Activated T-cell treated with anti-CD3 and anti-CD28 coated beads, Interleukin-2, amount 50 U/mL, for 48 hours (primary cell): ENCODE data around the gene COL18A1.
"Not testable (repeated sequence)": the region's sequence is repeated elsewhere in the genome, so short reads cannot be mapped to it uniquely, and the experiment has no call there.

Source experiments
- DNase-seq, 2 experiments: peaks; one replicate each; pipeline ENCODE4 v3.0.0-alpha.2; 2020

Gene COL18A1

DNA sequence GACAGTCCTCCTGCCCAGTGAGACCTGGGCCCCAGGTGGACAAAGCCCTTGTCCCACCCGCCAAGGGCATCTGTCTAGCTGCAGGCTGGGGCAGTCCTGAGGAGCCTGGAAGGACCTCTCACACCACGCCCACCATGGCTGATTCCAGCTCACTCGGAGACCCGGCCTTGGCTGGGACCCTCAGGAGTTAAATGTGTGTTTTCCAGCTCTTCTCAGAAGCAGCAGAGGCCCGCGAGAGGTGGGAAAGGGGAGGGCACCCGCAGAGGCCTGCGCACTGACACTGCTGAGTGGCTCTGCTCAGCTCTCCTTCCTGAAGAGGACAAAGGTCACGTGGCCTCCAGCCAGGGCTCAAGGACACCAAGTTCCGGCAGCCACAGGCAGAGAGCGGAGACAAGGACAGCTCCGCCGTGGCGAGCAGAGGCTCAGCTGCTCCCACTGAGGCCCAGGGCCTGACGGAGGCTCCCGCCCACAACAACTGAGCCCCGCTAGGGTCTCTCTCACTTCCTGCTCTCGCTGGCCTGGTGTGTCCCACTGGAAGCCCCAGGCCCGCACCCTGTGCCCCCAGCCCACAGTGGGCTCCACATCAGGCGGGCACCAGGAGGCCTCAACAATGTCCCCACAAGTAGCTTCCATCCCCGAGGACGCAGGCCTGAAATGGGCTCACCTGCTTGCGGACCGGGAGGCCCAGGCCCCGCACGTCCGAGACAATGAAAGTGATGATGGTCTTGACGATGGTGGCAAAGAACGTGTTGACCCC is 120.4 kb downstream of the COL18A1 start:
- no peak for DNase-seq

DNA sequence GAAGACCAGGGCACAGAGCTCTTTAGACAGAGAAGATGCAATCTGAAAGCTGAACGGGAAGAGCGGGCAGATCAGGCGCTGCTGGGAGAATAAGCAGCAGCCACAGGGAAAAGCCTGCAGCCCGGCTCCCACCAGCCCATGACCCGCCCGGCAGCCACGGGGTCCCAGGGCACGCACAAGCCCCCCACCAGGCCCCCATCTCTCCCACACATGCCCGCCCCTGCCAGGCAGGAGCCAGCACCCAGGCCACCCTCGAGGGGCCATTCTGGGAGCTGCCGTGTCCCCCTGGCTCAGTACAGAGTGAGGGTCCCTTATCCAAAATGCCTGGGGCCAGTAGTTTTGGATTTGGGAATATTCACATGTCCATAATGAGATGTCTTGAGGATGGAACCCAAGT is 120.9 kb downstream of the COL18A1 start:
- no peak for DNase-seq

DNA sequence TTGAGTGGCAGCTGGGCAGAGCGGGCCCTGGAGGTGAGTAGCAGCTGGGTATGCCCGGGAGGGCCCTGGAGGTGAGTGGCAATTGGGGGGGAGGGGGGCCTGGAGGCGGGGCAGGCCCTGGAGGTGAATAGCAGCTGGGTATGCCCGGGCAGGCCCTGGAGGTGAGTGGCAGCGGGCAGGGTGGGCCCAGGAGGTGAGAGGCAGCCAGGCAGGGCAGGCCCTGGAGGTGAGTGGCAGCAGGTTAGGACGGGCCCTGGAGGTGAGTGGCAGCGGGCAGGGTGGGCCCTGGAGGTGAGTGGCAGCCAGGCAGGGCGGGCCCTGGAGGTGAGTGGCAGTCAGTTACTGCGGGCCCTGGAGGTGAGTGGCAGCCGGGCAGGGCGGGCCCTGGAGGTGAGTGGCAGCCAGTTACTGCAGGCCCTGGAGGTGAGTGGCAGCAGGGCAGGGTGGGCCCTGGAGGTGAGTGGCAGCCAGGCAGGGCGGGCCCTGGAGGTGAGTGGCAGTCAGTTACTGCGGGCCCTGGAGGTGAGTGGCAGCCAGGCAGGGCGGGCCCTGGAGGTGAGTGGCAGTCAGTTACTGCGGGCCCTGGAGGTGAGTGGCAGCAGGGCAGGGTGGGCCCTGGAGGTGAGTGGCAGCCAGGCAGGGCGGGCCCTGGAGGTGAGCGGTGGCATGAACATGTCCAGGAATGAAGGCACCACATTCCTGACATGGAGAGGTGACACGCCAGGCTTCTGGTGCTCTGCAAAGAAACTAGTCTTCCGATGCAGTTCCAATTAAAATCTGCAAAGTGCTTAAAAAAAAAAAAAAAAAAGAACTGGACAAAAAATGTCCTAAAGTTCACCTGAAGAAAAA is 122.4 kb downstream of the COL18A1 start:
- DNase-seq: not testable (repeated sequence)

DNA sequence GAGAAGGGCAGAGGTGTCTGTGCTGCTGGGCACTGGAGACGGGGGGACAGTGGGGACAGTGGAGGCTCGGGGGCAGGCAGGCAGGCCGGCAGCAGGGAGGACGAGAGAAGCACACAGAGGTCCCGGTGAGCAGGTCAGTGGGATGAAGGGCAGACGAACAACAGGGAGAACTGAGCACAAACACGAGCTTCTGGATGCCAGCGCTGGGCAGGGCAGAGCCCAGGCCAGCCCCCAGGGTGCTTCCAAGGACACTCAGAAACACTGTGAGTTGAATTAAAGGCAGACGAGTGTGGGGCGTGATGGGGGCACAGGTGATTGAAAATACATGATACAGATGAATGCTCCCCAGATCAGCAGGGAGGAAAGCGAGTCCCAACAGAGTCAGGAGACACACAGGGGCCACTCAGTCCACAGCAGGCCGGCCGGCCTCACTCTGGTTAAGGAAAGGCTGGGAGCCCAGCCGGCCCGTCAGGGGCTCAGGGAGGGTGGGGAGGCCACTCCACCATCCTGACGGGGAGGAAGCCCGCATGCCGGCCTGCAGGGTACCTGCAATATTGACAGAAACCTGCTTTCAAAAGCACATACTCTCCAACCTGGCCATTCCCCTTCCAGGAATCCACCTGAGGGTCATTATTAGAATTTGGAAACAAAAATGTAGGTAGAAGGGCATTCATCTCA is 123.2 kb downstream of the COL18A1 start:
- no peak for DNase-seq

DNA sequence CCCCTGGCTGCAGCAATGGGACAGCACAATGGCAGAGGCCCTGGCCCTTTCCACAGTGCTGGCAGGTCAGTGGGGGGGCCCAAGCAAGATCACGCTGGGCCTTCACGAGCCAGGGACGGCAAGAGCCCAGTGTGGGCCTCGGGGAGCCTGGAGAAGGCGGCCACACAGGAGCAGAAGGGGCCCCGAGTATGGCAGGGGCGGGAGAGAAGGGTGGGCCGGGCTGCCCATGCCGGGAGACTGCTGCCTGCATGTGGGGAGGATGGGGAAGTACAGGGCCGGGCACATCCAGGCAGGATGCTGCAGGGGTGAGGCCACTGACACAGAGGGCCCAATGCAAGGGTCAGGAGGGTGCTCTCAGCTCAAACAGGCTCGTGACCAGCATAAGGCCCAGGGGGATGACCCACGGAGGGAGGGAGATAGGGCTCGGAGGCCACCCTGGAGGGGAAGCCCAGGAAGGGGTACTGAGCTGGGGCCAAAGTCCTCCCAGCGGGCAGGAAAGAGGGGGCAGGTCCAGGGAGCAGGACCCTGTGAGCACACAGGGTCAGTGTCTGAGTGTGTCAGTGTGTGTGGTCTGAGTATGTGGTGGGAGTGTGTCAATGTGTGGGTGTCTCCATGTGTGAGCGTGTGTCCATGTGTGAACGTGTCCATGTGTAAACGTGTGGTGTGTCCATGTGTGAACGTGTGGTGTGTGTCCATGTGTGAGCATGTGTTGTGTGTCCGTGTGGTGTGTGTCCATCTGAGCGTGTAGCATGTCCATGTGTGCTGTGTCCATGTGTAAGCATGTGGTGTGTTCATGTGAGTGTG is 124.2 kb downstream of the COL18A1 start:
- DNase-seq: no peak

DNA sequence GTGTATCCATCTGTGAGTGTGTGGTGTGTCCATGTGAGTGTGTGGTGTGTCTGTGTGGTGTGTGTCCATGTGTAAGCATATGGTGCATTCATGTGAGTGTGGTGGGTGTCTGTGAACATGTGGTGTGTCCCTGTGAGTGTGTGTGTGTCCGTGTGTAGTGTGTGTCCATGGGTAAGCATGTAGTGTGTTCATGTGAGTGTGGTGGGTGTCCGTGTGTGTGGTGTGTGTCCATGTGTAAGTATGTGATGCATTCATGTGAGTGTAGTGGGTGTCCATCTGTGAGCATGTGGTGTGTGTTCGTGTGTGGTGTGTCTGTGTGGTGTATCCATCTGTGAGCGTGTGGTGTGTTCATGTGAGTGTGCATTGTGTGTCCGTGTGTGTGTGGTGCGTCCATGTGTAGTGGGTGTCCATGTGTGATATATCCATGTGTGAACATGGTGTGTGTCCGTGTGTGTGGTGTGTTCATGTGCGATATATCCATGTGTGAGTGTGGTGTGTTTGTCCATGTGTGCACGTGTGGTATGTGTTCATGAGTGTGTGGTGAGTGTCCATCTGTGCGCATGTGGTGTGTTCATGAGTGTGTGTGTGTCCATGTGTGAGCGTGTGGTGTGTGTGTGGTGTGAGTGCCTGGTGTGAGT is 124.9 kb downstream of the COL18A1 start:
- DNase-seq: no peak

DNA sequence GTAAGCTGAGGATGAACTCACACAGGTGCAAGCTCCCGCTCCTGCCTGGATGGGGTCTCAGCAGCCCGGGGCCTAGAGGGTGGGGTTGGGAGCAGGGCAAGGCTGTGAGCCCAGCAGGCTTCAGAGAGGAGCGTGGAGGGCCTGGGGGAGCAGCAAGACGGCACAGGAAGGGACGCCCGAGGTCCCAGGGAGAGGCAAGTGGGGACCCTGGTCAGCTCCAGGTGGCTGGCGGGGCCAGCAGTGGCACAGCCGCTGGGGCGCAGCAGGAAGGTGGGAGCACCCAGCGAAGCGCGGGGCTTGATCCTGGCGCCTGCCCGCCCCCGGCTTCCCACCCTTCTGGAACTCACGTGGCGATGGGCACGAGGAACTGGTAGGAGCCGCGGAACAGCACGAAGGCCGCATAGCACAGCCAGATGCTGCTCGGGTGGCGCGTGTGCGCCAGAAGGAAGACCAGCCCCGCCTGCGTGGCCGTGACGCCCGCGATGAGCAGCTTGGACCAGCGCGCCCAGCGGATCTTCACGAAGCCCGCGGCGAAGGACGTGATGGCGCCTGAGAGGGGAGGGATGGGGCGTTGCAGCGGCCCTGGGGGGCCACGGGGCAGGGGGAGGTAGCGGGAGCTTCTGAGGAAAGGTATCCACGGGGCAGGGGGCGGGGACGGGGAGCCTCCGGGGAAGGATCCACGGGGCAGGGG is 125.6 kb downstream of the COL18A1 start:
- no peak for DNase-seq

DNA sequence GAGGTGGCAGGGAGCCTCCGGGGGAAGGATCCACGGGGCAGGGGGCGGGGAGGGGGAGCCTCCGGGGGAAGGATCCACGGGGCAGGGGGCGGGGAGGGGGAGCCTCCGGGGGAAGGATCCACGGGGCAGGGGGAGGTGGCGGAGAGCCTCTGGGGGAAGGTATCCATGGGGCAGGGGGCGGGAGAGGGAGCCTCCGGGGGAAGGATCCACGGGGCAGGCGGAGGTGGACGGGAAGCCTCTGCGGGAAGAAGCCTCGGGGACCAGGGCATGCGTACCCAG is 126.1 kb downstream of the COL18A1 start:
- not testable (repeated sequence) for DNase-seq

DNA sequence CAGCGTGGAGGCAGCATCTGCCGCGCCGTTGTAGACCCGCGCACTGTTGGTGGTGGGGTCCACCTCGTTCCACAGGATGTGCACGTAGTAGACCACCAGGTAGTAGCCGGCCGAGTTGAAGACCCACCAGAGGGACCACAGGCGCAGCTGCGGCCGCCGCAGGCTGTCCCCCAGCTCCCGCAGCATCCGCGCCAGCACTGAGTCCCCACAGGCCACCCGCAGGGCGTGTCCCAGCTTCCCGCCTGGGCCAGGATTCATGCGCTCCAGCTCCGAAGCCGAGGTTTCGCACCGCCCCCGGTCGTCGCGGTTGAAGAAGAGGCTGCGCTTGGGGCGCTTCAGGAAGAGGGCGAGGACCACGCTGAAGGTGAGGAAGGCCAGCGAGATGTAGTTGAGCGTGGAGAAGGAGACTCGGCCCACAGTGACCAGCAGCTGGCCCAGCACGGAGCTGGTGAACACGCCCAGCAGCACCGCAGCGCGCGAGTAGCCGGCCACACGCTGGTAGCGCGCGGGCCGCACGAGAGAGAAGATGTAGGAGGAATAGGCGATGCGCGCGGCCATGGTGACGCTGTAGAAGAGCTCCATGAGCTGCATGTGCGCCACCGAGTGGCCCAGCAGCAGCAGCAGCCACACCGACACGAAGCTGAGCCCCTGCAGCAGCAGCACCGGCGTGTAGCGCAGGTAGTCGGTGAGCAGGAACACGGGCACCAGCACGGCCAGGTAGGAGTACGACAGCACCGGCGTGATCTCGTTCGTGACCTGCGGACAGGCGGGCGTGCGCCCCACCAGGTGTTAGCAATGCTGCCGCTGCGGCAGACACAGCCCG is 126.6 kb downstream of the COL18A1 start:
- no peak for DNase-seq

DNA sequence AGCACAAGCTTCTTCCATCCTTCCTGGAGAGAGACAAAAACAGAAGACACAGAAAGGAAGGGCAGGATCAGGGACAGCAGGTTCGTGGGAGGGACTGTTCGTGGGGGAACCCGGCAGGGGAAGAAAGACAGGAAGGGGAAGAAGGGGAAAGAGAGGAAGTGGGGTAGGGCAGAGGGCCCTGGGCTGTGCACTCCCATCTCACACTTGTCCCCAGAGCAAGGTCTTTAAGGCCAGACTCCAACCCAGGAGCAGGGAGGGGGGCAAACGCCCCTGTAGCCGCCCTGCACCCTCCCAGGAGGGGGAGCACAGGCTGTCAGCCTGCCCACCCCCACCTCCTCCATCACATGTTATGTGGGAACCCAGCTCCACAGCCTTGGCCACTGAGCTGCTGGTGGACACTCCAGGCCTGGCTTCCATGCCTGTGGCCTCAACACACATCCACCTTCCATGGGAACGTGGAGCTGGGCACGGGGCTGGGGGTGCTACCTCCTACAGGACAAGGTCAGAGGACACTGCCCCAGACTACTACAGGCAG is 127.9 kb downstream of the COL18A1 start:
- no peak for DNase-seq

DNA sequence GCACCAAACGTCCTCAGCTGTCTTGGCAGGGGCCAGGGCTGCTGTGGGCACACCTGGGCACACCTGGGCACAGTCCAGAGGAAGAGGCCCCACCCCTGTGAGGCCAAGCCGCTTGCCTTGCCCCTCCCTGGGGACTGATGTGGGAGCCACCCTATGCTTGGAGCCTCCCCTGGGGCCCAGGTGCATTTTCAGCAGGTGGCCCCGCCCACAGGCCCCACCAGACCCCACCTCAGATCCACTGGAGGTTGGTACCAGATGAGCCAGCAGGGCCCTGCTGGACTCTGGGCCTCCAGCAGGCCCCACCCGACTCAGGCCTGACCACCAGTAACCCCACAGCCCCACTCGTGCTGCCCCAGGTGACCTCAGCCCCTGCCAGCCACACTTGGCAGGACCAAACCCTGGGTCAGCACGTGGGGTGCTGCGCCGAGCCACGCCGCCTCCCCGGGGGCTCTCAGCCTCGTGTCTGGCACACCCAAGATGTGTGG is 128.4 kb downstream of the COL18A1 start:
- DNase-seq: no peak

DNA sequence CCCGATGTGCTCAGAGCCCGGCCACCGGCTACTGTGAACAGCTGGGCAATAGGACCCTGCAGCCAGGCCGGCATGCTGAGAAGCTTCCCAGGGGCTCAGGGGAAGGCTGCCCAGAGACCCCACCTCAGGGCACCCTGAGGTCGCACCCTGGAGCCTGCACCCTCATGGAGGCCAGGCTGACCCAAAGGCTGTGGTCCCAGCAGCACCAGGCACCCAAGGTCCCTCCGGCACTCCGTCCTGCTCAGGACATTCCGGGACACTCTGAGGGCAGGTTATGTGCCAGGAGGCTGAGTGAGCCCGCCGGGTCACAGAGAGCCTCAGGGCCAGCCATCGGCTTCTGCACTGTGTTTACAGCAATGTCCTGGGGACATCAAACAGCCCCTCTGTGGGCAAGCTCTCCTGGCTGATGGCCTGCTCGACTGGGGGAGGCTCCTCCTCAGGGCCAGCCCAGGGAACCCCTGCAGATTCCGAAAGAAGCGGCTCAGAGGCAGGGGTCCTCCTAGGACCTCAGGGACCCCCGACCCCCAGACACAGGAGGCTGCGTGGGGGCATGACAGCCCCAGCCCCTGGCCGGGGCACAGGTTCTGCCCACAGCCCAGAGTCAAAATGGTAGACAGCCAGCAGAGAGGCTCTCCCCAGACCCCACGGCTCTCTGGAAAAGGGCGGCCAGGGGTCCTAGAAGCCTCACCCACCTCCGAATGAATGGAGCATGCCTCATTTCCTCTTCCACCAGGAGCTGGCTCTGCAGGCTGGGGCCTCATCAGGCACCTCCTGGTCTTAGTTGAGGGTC is 129.1 kb downstream of the COL18A1 start:
- DNase-seq: no peak

DNA sequence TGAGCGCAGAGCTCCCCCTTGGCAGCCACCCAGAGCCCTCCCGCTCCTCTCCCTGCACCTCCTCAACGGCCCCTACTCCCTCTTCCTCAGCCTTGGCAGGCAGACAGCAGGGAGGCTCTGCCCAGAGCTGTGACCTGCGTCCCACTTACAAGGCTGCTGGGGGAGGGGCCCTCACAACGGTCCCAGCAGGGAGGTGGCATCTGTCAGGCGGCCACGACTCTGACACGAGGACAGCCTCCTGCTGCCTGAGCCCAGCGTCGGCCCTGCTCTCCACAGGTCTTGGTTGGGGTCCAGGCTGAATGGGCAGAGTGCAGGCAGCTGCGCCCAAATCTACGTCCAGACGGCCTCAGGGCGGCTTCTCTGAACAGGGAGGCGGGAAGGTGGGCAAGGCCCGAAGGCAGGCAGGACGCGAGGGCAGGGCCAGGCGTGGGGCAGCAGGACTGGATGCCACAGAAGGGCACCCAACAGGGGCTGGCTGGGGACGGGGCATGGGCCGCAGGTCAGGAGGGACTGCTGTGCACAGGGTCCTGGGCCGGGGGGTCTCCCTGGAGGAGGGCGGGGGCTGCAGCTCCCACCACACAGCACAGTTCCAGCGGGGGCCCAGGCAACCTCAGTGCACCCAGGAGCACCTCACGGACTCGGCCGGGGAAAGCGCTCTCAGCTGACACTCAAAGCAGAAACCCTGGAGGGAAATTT is 129.8 kb downstream of the COL18A1 start:
- DNase-seq: no peak

DNA sequence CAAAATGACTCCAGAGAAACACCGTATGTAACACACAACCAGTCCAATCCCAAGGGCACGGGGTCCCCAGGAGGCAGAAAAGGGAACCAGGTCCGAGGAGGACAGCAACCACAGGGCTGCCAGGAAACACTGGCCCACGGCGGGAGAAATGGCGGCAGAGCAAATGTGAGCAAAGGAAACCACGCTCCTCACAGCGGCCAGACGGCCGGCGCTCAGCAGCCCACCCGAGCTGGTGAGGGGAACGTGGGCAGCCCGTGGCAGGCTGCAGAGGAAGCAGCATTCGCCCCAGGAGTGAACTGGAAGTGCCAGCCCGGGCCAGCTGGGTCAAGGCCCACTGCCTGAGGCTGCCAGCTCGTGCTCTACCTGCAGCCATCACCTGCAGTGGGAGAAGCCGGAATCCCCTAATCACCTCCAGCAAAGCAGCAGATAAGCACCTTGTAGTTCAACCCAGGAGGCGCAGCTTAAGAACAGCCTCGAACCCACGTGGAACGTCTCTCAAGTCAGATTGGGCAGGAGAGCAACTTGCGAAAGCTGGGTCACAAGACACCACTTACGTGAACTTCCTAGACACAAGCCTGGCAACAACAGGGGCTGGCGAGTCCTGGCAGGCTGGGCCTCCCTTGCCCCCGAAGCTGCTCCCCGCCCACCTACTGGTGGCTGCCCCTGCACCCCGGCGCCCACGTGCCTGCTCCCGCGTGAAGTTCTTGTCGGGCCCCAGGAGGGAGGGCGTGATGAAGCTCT is 130.5 kb downstream of the COL18A1 start:
- DNase-seq: no peak

DNA sequence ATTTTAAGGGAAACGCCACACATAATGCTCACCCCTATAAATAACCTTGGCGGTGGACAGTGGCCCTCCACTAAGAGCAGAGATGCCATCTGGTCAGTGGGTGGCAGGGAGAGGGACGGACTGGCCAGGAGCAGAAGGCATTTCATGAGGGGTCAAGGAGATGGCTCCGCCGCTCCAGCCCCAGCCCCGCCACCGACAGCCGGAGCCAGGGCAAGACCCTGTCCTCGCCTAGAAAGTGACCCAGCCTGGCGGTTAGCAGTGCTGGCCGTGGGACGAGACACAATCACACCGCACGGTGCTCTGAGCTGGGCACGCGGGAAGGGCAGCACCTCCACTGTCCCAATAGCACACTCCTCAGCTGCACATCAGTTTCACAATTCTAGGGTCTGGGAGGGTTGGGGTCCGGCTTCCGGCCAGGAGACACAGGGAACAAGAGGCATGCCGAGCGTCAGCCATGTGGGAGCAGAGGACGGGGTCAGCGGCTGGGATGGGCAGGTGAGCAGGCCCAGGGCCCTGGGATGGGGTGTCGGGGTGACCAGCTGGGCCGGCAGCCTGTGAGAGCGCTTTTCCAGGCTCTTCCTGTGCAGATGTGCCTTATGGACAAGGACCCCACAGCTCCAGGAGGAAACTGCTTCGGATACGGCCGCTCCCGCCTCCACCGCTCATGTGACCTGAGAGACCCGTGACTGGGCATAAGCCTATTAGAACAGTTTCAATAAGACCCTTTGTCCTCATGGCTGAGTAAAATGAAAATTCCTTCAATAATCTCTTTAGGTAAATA is 131.5 kb downstream of the COL18A1 start:
- DNase-seq: no peak

DNA sequence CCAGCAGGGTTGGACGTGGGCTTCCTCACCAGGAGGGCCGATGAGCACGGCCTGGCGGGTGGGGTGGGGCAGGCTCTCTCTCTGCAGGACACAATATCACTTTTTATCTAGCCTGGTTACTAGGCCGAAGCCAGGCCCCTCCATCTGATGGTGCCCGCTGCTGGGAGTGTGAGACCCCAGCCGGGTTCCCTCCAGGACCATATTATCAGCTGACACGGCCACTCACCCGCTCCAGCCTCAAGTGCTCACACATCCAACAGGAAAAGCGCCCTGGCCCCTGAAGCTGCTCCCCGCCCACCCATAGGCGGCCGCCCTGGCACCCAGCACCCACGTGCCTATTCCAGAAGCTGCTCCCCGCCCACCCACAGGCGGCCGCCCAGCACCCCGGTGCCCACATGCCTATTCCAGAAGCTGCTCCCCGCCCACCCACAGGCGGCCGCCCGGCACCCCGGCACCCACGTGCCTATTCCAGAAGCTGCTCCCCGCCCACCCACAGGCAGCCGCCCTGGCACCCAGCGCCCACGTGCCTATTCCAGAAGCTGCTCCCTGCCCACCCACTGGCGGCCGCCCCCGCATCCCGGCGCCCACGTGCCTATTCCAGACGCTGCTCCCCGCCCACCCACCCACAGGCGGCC is 132.3 kb downstream of the COL18A1 start:
- DNase-seq: no peak

DNA sequence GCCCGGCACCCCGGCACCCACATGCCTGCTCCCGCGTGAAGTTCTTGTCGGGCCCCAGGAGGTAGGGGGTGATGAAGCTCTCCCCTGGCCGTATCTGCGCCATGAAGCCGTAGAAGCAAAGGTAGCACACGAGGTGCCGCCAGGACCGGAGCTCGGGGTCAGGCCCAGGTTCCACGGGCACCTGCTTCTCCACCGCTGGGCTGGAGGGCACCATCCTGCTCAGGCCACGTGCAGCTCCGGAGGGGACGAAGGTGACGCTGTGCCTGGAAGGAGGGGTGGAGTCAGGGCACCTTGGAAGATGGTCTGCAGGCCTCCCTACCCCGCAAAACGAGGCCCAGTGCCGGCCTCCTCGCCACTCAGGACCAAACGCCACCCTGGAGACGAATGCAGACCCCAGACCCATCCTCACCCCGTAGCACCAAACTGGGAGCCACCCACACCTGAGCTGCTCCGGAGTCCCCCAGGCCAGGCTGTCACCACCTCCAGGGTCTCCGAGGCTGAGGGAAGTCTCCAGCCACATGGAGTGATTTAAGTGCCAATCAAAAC is 132.9 kb downstream of the COL18A1 start:
- DNase-seq: no peak
